Inflammatory macrophage treated with lipopolysaccharide for 1 hour (primary cell): Measurements from ENCODE around the gene EXOC4.

ENCODE experiments used
- DNase-seq, 2 donors: peaks; one replicate each; pipeline ENCODE4 v3.0.0-alpha.2; 2020 to 2022

EXOC4 gene

DNA sequence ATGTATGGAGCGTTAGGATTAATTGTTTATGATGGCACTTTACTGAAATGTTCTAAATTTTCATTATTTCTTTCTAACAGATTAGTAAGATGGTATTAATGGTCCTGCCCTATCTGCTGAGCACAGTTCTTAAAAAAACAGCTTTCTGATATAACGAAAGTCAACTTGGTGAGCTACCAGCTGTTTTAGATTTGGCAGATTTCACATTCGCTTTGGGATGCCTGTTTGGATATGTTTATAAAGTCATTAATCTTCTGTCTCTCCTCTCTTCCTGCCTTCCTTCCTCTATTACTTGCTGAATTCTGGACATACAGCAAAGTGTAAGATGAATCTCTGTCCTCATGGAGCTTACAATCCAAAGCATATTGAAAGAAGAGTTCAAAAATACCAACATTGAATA lies 477.5 kb downstream of the EXOC4 start:
- DNase-seq: no peak

DNA sequence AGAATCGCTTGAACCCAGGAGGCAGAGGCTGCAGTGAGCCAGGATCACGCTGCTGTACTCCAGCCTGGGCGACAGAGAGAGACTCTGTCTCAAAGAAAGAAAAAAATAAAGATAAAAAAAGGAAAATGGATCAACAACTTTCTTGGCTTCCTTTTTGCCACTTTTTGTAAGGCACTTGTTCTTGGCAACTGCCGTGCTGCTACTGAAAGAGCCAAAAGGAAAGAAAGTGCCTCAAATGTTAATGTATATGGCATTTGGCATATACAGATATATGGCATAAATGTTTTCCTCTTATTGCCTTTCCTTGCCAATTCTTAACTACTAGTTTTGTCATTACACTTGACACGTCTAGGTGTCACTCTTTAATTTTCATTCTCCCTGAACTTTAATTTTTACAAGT lies 480.5 kb downstream of the EXOC4 start:
- no peak for DNase-seq

GRCh38 chr7:133735222-133735621 lies 482.3 kb downstream of the EXOC4 start:
- no peak for DNase-seq

DNA sequence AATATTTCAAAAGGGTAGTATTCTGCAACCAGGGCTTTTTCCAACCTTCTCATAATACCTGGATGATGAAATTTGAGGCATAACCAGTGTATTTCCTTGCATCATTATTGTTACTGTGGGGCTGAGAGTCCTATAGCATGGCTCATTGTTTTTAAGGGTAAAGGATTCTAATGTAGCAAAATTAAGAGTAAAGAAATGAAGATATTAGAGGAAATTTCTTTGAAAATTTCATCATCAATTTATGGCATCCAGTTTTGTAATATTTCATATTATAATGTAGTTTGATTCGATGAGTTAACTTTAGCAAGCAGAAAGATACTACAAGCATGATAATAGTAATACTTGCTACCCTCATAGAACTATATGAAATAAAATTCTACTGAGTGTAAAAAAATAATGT lies 486.9 kb downstream of the EXOC4 start:
- DNase-seq: peak; percentile 3 to 6

DNA sequence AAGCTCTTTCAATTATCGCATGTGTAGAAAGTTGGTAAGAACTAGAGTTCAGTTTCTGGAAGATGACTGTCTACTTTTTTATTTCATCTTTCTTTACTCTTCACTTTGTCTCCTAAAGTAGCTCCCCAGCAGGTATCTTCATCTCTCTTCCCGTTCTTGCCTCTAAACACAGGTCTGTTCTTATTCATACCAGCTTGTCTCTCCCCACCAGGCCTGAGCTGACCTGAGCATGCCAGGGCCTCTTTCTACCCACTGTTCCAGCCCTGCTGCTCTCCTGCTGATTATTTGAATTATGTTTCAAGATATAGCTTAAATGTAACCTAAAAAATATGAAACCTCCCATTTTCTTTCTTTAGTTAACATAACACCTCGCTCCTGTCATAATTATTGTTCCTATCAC lies 488.2 kb downstream of the EXOC4 start:
- no peak for DNase-seq

DNA sequence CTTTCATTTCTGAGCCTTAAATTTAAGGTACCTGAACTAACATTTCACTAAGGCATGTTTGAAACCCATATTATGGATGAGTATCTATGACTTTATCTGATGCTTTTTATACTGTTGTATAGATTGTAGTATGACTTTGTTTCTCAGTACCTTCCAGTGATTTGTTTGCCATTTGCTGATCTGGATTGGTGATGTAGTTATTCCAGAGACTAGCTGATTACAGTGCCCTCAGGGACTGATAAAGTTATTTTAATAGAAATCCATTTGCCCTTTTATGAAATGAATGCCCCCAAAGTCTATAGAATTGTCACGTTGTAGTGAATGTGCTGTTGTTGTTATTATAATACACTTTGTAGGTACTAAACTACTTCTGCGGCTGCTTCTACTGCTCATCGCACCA lies 488.8 kb downstream of the EXOC4 start:
- no peak for DNase-seq

- peak; percentile 24 to 53 for DNase-seq
These were observed 490.0 kb downstream of the EXOC4 start for GRCh38 chr7:133742709-133743538.

DNA sequence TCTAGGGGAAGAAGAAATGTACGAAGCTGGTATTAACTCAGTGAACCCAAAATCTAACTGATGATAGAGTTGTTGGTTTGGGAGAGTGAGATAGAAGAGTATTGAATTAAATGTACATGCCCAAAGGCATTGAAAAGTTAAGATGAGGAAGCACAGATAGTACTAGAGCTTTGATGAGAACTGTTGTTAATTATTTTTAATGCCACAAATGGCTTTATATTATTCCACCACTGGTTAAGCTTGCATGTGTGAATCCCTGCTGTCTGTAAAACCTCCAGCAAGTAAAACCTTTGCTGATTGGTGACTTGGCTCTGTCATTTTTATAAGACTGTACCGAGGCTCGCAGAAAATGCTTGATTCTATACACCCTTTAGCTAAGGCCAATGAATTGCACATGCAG lies 491.6 kb downstream of the EXOC4 start:
- no peak for DNase-seq

- no peak for DNase-seq
These were observed 493.4 kb downstream of the EXOC4 start for GRCh38 chr7:133746305-133746704.

GRCh38 chr7:133746847-133747246 lies 494.0 kb downstream of the EXOC4 start:
- no peak for DNase-seq

DNA sequence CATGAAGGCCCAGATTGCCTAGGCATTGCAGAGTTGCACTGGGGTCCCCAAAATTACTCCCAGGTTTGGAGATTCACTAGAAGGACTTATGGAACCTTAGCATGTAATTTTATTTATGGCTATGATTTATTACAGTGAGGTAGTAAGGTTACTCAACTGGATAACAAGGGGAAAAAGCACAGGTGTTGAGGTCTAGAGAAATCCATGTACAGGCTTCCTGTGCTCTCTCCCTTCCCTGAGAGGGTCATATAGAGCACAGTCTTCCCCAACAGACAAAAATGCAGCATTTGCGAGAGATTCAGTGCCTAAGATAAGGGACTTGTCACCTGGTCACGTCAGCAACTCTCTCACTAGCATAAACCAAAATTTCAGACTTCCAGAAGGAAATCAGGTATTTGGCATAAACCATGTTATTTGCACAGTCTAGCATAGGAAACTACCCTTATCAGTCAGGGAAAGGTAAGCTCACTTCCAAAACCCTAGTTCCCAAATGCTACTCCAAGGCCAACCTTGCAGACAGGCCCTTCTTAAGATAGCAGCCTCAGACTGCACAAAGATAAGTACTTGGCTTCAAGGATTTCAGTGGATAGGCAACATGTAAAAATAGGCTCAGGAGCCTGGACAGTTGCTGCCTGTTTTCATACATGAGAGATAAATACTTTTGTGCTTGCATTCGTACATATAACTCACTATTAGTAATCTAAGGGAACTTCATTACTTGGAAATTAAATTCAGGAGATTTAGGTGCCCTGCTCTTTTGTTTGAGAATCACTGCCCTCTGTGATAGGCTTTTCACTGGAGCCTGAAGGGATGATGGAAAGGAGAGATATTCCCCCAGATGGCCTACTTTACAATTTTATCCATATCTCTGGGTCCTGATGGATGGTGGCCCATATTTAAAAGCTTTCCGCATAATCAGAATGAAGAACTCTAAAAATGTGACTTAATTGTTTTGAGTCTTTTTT lies 495.8 kb downstream of the EXOC4 start:
- no peak for DNase-seq

GRCh38 chr7:133750287-133750686 lies 497.4 kb downstream of the EXOC4 start:
- DNase-seq: no peak

- no peak for DNase-seq
These were observed 498.2 kb downstream of the EXOC4 start for GRCh38 chr7:133751079-133751478.

GRCh38 chr7:133753513-133753912 lies 500.6 kb downstream of the EXOC4 start:
- no peak for DNase-seq

DNA sequence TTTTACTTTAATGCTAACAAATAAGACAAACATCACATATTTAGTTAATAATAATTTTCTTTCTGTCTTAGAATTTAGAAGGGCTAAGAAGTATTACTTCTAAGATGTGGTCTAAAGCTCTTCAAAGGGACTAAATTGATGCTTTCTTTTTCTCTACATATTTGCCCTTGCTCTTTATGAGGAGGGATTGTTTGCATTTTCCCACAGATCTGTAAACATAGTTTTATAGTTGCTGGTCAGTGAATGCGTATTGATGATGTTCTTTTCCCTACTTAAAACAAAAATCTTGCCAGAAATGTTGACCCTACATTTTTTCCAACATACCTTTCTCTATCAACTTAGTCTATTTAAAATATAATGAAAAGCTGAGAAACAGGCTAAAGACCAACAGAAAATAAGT lies 501.8 kb downstream of the EXOC4 start:
- no peak for DNase-seq

DNA sequence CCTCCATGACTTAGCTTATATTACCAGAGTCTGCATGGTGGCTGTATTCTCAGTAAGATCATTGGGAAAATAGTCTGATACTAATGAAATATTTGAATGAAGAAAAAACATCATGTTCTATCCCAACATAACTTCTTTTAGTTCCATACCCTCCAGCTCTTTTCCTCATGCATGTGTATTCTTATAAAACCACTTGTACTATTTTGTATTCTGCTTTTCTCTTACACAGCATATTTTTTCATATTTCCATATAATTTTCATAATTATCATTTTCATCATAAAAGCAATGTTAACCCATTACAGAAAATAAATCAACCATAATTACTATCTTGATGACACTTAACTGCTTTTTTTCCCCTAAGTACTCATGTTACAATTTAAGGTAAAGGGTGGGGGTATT lies 503.0 kb downstream of the EXOC4 start:
- no peak for DNase-seq

DNA sequence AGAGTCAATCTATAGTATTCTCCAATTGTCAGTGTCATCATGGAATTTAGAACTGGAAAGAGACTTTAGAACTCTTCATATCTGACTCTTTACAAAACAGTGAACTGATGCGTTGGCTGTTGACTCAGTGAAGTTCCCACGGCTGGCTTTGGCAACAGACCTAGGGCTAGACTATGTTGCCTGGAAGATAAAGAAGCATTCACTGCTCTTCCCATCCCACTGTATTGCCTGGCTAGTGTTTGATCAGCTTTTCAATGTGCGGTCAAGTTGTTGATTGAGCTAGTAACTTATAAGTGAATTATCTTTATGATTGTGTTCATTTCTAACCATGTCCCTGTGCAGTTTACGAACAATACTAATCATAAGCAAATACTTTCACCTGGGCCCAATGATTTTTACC lies 508.6 kb downstream of the EXOC4 start:
- DNase-seq: no peak

DNA sequence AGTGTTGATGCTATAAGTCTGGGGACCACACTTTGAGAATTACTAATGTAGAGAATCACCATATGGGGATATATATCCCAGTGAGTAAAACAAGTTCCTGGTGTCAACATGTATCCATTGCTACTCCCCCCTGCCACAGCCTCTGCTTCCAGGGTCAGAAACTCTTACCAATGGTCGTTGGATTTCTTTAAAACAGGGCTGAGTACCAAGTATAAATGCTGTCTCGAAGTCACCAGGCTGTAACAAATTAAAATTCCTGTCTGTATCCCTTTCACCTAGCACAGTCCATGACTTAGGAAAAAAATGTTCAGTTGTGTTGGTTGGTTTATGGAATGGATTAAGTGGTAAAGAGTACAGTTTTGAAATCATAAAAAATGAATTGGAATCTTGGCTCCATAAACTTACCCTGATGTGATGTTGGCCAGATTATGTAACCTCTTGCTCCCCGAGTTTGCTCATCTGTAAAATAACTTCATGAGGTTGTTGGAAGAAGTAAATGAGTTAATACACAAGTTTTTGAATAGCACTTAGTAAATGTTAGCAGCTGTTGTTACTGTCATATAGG lies 510.3 kb downstream of the EXOC4 start:
- no peak for DNase-seq

- DNase-seq: no peak
These were observed 516.8 kb downstream of the EXOC4 start for GRCh38 chr7:133769668-133770067.

- no peak for DNase-seq
These were observed 518.1 kb downstream of the EXOC4 start for GRCh38 chr7:133770863-133771492.

GRCh38 chr7:133771788-133772419 lies 519.0 kb downstream of the EXOC4 start:
- no peak for DNase-seq

DNA sequence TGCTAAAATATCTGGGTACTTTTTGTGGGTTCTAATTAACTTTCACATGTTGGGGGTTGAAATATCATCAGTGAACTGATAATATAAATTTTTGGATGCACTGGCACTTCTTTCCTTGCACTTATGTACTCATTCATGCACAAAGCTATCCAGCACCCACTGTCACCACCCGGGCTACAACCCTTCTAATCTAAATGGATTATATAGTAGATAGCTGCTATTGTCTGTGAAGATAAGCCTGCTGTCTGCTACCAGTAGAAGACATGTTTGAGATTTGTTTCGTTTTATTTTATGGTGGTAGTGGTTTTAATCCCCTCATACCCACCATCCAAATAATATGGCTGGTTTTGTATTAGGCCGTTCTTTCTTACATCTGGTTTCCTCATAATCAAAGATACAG lies 520.7 kb downstream of the EXOC4 start:
- no peak for DNase-seq

DNA sequence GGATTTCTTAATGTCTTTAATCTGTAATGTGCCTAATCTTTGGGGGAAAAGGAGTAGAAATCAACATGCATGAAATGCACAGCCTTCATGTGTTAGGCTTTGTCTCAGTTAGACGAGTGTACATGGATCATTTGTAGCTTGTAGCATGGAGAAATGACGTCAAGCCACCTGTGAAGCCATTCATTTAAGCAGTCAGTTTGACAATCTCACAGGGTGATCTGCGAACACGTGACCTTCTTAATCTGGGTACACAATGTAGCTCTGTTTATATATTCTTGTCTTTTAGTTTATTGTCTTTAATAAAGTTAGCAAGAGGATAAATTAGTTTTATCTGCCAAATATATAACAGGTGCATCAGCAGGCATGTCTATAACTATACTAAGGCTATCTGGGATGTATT lies 522.3 kb downstream of the EXOC4 start:
- DNase-seq: no peak
